K562 (cell line): ENCODE results near the gene ADGRD1. TPM values are rescaled to one million over a fixed set of nuclear protein-coding genes. Genes with fewer than 3 reads are reported as not detected.

Experiments
- POLR3A ChIP-seq: IDR thresholded peaks from 2 replicates; pipeline ENCODE4 v1.6.1; 2011; ENCODE audit warnings: borderline replicate concordance, mild to moderate bottlenecking, moderate library complexity; ENCODE audit not compliant: insufficient read length, insufficient read depth; ENCODE audit errors: extremely low read depth
- TEAD1 ChIP-seq, 2 experiments: fragments of 450-650 bp in 1 of 2; sonication (generic) in 1 of 2; formaldehyde crosslinking; IDR thresholded peaks; 2 replicates each; pipeline versions ENCODE4 v1.4.0 to v1.8.0; 2020 to 2022; ENCODE audit warnings: mild to moderate bottlenecking in 2 of 2, missing genetic modification reagents in 1 of 2
- ZHX1 ChIP-seq: fragments of 150-350 bp; conservative IDR thresholded peaks from 2 replicates; pipeline ENCODE4 v1.6.1; 2014; ENCODE audit warnings: low read length
- polyA plus RNA-seq, 8 experiments: library from polyadenylated mRNA; depleted of rRNA in 4 of 8; stranded (reverse) in 5 of 8; unstranded in 3 of 8; fragments of >200 nt; fragmentation: Nextera tagmentation in 2 of 8; fragmentation: Illumina TruSeq in 1 of 8; extraction: Ambion mirVana in 2 of 8; extraction: Trizol in 1 of 8; gene quantifications; 2 replicates each; pipeline versions ENCODE4 v1.2.1 to v1.2.3, GENCODE V29; 2011 to 2014; ENCODE audit warnings: inconsistent platforms in 1 of 8, missing spikeins in 1 of 8
- total RNA-seq, 7 experiments: library from RNA; depleted of rRNA in 6 of 7; stranded (reverse); fragments of >200 nt in 6 of 7; fragmentation: Illumina TruSeq in 2 of 7; extraction: Trizol in 2 of 7; gene quantifications; 2 replicates each; pipeline versions ENCODE4 v1.2.1 to v1.2.3, GENCODE V29; 2011 to 2021; ENCODE audit warnings: low replicate concordance in 1 of 7
- TF ChIP-seq, protein P1 (sequence below): fragments of 450-650 bp; IDR thresholded peaks from 2 replicates; pipeline ENCODE4 v1.6.1; 2017; ENCODE audit warnings: antibody characterized with exemption

The ADGRD1 gene
- total and polyA plus RNA-seq, 9 of the 15 experiments (the other 6 are each of a cell fraction or from before 2014, with no cell fraction given), result 1.7 to 11.7 (median 3.3) TPM

- TF ChIP-seq, protein P1, sequence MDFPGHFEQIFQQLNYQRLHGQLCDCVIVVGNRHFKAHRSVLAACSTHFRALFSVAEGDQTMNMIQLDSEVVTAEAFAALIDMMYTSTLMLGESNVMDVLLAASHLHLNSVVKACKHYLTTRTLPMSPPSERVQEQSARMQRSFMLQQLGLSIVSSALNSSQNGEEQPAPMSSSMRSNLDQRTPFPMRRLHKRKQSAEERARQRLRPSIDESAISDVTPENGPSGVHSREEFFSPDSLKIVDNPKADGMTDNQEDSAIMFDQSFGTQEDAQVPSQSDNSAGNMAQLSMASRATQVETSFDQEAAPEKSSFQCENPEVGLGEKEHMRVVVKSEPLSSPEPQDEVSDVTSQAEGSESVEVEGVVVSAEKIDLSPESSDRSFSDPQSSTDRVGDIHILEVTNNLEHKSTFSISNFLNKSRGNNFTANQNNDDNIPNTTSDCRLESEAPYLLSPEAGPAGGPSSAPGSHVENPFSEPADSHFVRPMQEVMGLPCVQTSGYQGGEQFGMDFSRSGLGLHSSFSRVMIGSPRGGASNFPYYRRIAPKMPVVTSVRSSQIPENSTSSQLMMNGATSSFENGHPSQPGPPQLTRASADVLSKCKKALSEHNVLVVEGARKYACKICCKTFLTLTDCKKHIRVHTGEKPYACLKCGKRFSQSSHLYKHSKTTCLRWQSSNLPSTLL, result no peak
- TF ChIP-seq ZHX1 (no peak), TEAD1 (CRISPR knock-in tag; IDR thresholded peaks at IDR 0.05) (no peak), POLR3A (no peak)
Measured at GRCh38 chr12:131130311-131130911, 176.7 kb downstream of the ADGRD1 start (continued).
